GM21529 (cell line): ENCODE data around the gene FAM32A.

ENCODE experiments used
- ATAC-seq: cut with Tn5 transposase; IDR thresholded peaks from one replicate; pipeline ENCODE4 v1.9.1; 2021; ENCODE audit not compliant: unreplicated experiment

The FAM32A gene

GRCh38 chr19:16185123-16185767, at the start of gene FAM32A:
TSS of gene FAM32A (plus strand) at chr19:16185410. CDS start at chr19:16185443, 33 bp downstream.
- peak; percentile 86 for ATAC-seq

GRCh38 chr19:16135430-16136127, 49.6 kb upstream of the FAM32A start:
- ATAC-seq: no peak

- no peak for ATAC-seq
Measured at GRCh38 chr19:16136185-16136999, 48.8 kb upstream of the FAM32A start.

- ATAC-seq: no peak
Measured at GRCh38 chr19:16139752-16140151, 45.5 kb upstream of the FAM32A start.

GRCh38 chr19:16141043-16141442, 44.2 kb upstream of the FAM32A start:
- no peak for ATAC-seq

GRCh38 chr19:16142032-16142580, 43.1 kb upstream of the FAM32A start:
- ATAC-seq: no peak

- peak; percentile 68 for ATAC-seq
Measured at GRCh38 chr19:16143399-16144215, 41.6 kb upstream of the FAM32A start, which contains the start of gene HSH2D. TSS of gene HSH2D (plus strand) at chr19:16143685. CDS start at chr19:16148751, 5,066 bp downstream.

GRCh38 chr19:16144216-16144581, 41.0 kb upstream of the FAM32A start:
- no peak for ATAC-seq

GRCh38 chr19:16146112-16146511, 39.1 kb upstream of the FAM32A start:
- ATAC-seq: no peak

GRCh38 chr19:16148443-16149229, 36.6 kb upstream of the FAM32A start:
- ATAC-seq: no peak

- ATAC-seq: no peak
Measured at GRCh38 chr19:16153582-16154336, 31.5 kb upstream of the FAM32A start.

GRCh38 chr19:16154557-16154956, 30.7 kb upstream of the FAM32A start:
- no peak for ATAC-seq

- no peak for ATAC-seq
Measured at GRCh38 chr19:16155128-16155527, 30.1 kb upstream of the FAM32A start.

- ATAC-seq: no peak
Measured at GRCh38 chr19:16156904-16157303, 28.3 kb upstream of the FAM32A start.

GRCh38 chr19:16157601-16158000, 27.6 kb upstream of the FAM32A start:
- no peak for ATAC-seq

- no peak for ATAC-seq
Measured at GRCh38 chr19:16159655-16160054, 25.6 kb upstream of the FAM32A start.

GRCh38 chr19:16160445-16160942, 24.7 kb upstream of the FAM32A start:
- ATAC-seq: no peak

GRCh38 chr19:16160943-16161560, 24.2 kb upstream of the FAM32A start:
- no peak for ATAC-seq
